Measurements from ENCODE around the gene RNF213. TPM values are rescaled to one million over a fixed set of nuclear protein-coding genes. Genes with fewer than 3 reads are reported as not detected.

RNF213 gene
- total and polyA plus RNA-seq, 4 donors = 18.2 to 104 (median 33.5) TPM

- H3K36me3 ChIP-seq (ENCODE audit: control insufficient read depth in 4 of 4, insufficient read depth in 3 of 4, low read depth in 1 of 4, low read length in 3 of 4) = peaks cover 29 to 80% (median 66%) of the 10 kb centered on the region in 4 donors
- H3K27me3 ChIP-seq (ENCODE audit: control insufficient read depth in 4 of 4, insufficient read depth in 4 of 4, low read length in 3 of 4) = no peaks in the 10 kb centered on the region
- no peak overlapping the region for H3K4me3 ChIP-seq (ENCODE audit: low read depth in 1 of 3, low read length in 3 of 3)
- no peak overlapping the region for H3K27ac ChIP-seq (ENCODE audit: low read depth in 1 of 2, low read length in 2 of 2)
- H3K9ac ChIP-seq (ENCODE audit: low read depth in 1 of 2, low read length in 2 of 2) = no peak overlapping the region
- H3K4me1 ChIP-seq (ENCODE audit: control insufficient read depth in 4 of 4, insufficient read depth in 4 of 4, low read length in 3 of 4) = no peaks in the 10 kb centered on the region
- WGBS = 97% methylated on average over 29 of the region's 29 CpGs
- H3K9me3 ChIP-seq (ENCODE audit: control insufficient read depth in 4 of 4, low read length in 3 of 4) = no peaks in the 10 kb centered on the region
- no peak for DNase-seq (ENCODE audit: low spot score)
- TF ChIP-seq RXRA (IDR thresholded peaks at IDR 0.05) (no peak), SP1 (IDR thresholded peaks at IDR 0.05) (no peak), GABPA (IDR thresholded peaks at IDR 0.05 in 1 of 2, conservative IDR thresholded peaks at IDR 0.05 in 1 of 2) (no peak)
These were observed 93.1 kb downstream of the RNF213 start for GRCh38 chr17:80353718-80354275.

DNA sequence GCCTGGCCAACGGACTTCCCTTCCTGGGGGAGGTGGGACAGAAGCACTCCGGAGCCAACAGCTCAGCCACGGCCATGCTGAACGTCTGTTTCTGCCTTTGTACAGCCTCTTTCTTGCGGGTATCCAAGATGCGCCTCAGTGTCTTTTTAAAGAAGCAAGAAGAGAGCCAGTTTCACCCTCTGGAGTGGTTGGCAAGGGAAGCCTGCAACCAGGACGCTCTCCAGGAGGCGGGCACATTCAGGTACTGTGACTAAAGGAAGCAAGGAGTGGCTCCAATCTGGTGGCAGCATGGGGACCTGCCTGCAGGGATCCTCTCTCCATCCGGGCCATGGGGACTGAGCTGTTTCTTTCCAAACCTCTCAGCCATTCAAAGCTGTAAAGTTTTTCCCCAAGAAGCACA lies 93.7 kb downstream of the RNF213 start:
- Histone ChIP-seq H3K4me3 (ENCODE audit: low read depth in 1 of 3, low read length in 3 of 3) (no peak overlapping the region), H3K36me3 (ENCODE audit: control insufficient read depth in 4 of 4, insufficient read depth in 3 of 4, low read depth in 1 of 4, low read length in 3 of 4) (peaks cover 28 to 81% (median 69%) of the 10 kb centered on the region in 4 donors), H3K27ac (ENCODE audit: low read depth in 1 of 2, low read length in 2 of 2) (no peak overlapping the region), H3K9me3 (ENCODE audit: control insufficient read depth in 4 of 4, low read length in 3 of 4) (no peaks in the 10 kb centered on the region), H3K27me3 (ENCODE audit: control insufficient read depth in 4 of 4, insufficient read depth in 4 of 4, low read length in 3 of 4) (no peaks in the 10 kb centered on the region), H3K9ac (ENCODE audit: low read depth in 1 of 2, low read length in 2 of 2) (no peak overlapping the region), H3K4me1 (ENCODE audit: control insufficient read depth in 4 of 4, insufficient read depth in 4 of 4, low read length in 3 of 4) (no peaks in the 10 kb centered on the region)
- DNase-seq (ENCODE audit: low spot score) = no peak
- no peak for TF ChIP-seq YY1 (IDR thresholded peaks at IDR 0.05)
- no peak for TF ChIP-seq REST (IDR thresholded peaks at IDR 0.05)
- no peak for TF ChIP-seq MAX (IDR thresholded peaks at IDR 0.05)
- TF ChIP-seq HNF4G (IDR thresholded peaks at IDR 0.05) = no peak
- no peak for TF ChIP-seq TAF1 (conservative IDR thresholded peaks at IDR 0.05)
- TF ChIP-seq, protein P1, sequence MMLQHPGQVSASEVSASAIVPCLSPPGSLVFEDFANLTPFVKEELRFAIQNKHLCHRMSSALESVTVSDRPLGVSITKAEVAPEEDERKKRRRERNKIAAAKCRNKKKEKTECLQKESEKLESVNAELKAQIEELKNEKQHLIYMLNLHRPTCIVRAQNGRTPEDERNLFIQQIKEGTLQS (IDR thresholded peaks at IDR 0.05) = no peak
- TF ChIP-seq, protein P2, sequence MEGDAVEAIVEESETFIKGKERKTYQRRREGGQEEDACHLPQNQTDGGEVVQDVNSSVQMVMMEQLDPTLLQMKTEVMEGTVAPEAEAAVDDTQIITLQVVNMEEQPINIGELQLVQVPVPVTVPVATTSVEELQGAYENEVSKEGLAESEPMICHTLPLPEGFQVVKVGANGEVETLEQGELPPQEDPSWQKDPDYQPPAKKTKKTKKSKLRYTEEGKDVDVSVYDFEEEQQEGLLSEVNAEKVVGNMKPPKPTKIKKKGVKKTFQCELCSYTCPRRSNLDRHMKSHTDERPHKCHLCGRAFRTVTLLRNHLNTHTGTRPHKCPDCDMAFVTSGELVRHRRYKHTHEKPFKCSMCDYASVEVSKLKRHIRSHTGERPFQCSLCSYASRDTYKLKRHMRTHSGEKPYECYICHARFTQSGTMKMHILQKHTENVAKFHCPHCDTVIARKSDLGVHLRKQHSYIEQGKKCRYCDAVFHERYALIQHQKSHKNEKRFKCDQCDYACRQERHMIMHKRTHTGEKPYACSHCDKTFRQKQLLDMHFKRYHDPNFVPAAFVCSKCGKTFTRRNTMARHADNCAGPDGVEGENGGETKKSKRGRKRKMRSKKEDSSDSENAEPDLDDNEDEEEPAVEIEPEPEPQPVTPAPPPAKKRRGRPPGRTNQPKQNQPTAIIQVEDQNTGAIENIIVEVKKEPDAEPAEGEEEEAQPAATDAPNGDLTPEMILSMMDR (IDR thresholded peaks at IDR 0.05; ENCODE audit: low read depth, low read length, missing input control) = no peak
- TF ChIP-seq JUND (IDR thresholded peaks at IDR 0.05) = no peak
- TF ChIP-seq HNF4A (conservative IDR thresholded peaks at IDR 0.05) = no peak
- no peak for TF ChIP-seq EGR1 (IDR thresholded peaks at IDR 0.05; ENCODE audit: low read depth in 2 of 2)
- TF ChIP-seq FOXA2 (IDR thresholded peaks at IDR 0.05) = no peak
- TF ChIP-seq RAD21 (IDR thresholded peaks at IDR 0.05) = no peak
- TF ChIP-seq NR2F2 (IDR thresholded peaks at IDR 0.05) = no peak
- WGBS = 96% methylated on average over 9 of the region's 9 CpGs

All from liver (tissue), 9 donors.